KBM-7 (cell line): ENCODE results near the gene PLXNA4.

Experiments
- DNase-seq: peaks from one replicate; pipeline ENCODE4 v3.0.0-alpha.2; 2015
- in situ Hi-C: fragments of 300-500 bp; cut with MboI; formaldehyde crosslinking; loops from 2 replicates; pipeline ENCODE4 v1.14.3; 2020; ENCODE audit warnings: low sequenced_read_pairs, low pct_unique_long_range_greater_than_20kb, mixed read lengths

The PLXNA4 gene

DNA sequence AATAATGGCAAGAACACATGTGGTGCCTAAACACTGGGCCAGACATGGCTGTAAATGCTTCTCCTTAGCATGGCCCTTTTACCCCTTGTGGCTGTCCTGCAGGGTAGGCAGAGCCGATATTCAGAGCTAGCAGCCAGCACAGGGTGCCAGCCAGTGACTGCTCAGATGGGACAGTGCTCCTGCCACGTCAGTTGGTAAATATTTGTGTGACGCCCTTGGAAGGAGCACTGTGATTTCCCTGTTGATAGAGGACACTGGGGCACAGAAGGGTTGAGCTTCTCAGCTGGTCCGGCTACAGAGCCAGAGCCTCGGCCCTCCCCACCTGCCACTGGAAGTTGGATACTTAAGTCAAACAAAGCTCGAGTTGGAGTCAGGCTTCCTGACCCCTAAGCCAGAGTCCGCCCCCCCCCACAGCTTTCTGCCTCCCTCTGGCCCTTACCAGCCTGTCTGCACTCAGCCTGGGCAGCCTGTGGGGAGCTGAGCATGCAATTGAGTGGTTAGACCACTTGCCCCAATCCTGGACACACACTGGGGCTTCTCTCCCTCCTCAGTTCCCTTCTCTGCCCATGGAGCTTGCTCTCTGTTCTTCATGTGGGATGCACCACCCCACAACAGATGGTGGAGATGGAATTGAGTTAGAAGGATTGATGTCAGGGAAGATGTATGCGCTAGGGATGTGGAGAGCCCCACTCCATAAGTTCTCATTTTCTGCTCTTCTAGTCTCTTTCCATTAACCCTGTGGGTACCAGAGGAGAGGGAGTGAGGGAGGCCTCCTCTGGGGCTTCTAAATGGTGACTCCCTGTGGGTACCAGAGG lies 350.8 kb downstream of the PLXNA4 start:
- in situ Hi-C loops: no loop called here
- DNase-seq: no peak

GRCh38 chr7:132221356-132221755 lies 354.9 kb downstream of the PLXNA4 start:
- DNase-seq: no peak
- in situ Hi-C loops: no loop called here

- in situ Hi-C loops: no loop called here
- no peak for DNase-seq
Measured at GRCh38 chr7:132220060-132220459, 356.2 kb downstream of the PLXNA4 start.

DNA sequence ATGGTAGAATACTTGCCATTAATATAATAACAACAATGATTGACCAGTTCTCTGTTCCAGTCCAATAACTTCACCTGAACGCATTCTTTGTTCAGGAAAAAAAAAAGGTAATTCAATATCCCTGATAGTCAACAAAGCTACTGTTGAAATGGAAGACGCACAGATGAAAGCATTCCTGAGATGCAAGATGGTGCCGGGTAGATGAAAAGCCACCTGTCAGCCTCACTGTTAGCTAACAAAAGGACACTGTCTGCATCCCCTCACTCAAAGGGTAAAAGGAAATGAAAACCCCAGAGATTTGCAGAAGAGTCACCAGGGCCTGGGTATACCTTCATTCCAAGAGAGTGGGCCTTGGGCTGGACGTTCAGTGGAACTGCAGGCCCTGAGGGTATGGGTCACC lies 357.4 kb downstream of the PLXNA4 start:
- in situ Hi-C loops: no loop called here
- DNase-seq: no peak

- in situ Hi-C loops: no loop called here
- DNase-seq: no peak
Measured at GRCh38 chr7:132216847-132217525, 359.3 kb downstream of the PLXNA4 start.

DNA sequence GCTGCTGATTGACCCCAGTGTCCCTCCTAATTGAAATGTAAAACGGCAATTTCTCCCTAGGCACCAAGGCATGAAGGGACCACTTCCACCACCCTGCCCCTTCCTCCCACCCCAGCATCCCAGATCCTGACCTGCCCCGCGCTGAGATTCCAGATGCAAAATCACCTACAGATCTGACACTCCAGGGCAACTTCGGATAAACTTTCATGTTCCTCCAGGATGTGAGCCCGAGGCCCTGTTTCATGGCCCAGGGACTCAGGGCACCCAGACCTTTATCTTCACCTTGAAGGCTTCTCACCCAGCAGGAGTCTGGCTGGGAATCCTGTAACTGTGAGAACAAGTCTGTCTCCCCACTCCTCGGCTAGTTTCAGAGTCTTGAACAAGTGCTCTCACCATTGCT lies 361.8 kb downstream of the PLXNA4 start:
- in situ Hi-C loops: no loop called here
- no peak for DNase-seq

- in situ Hi-C loops: no loop called here
- DNase-seq: no peak
Measured at GRCh38 chr7:132213583-132213982, 362.7 kb downstream of the PLXNA4 start.

DNA sequence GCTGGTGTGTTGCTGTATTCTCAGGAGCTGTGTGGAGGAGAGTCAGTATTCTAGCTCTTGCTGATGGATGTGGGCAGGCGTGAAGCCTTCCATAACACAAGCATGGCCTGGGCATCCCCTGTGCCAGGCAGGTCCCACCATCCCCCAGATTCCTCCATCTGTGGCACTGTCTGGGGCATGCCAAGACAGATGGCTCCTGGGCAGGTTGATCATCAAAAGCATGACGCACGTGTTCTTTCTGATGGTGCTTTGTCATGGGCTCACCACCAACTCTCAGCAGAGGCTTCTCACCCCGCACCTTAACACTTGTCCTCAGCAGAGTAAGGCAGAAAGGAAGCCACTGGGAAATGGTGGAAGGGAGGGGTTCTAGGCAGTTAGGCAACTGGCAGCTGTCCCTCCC lies 364.3 kb downstream of the PLXNA4 start:
- no peak for DNase-seq
- in situ Hi-C loops: no loop called here

- DNase-seq: no peak
- in situ Hi-C loops: no loop called here
Measured at GRCh38 chr7:132210821-132211220, 365.4 kb downstream of the PLXNA4 start.

DNA sequence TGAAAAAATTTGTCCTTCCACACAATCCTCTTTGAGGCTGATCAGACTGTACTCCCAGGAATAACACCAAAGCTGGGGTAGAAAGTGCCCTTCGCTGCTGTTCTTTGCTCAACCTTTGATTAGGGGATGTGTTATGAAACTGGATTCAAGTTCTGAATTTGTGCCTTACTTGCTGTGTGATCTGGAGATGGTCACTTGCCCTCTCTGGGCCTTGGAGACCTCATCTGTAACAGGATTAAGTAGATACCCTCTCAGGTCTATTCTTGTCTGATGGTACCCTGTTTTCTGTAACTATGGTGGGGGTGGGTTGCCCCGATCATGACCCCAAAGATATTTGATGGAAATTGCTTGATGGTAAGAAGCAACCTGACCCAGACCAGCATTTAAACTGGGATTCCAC lies 368.5 kb downstream of the PLXNA4 start:
- DNase-seq: no peak
- in situ Hi-C loops: no loop called here

GRCh38 chr7:132207211-132207610 lies 369.1 kb downstream of the PLXNA4 start:
- DNase-seq: no peak
- in situ Hi-C loops: no loop called here

DNA sequence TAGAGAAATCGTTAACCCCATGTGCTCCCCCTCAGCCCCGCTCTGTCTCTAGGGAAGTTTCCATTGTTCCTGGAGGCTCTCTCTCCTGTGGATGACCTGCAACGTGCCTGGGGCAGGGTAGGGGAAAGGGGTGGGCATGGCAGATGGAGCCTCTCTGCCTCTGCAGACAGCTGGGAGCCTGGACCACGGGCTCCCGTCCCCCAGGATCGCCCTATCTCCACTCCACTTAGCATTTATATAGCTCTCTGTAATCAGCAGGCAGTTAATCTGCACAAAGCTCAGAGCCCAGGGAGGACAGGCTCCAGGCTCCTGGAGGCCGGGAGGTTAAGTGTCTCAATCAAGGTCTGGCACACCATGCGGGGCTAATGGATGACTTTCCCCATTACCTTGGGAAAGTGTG lies 369.7 kb downstream of the PLXNA4 start:
- no peak for DNase-seq

DNA sequence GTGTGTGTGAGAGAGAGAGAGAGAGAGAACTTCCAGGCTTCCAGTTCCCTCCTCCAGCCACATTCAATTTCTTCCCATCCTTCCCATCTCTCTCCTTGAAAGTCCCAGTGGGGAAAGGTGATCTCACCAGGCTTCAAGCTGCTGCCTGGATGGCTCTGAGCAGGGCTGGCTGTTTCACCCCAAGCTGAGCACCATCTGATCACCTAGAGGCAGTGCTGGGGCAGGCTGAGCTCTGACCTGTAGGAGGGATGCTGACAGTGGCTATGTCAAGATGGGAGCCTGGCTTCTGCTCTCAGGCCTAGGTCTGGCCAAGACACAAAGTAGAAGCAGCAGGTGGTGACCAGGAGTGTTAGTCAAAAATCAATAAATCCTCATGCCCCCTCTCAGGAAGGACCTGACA lies 370.8 kb downstream of the PLXNA4 start:
- in situ Hi-C loops: no loop called here
- DNase-seq: no peak

More for the DNA sequence above, 369.7 kb downstream of the PLXNA4 start:
- in situ Hi-C loops: no loop called here

- in situ Hi-C loops: no loop called here
- no peak for DNase-seq
Measured at GRCh38 chr7:132203021-132203420, 373.2 kb downstream of the PLXNA4 start.

- in situ Hi-C loops: no loop called here
- DNase-seq: no peak
Measured at GRCh38 chr7:132202541-132202940, 373.7 kb downstream of the PLXNA4 start.

DNA sequence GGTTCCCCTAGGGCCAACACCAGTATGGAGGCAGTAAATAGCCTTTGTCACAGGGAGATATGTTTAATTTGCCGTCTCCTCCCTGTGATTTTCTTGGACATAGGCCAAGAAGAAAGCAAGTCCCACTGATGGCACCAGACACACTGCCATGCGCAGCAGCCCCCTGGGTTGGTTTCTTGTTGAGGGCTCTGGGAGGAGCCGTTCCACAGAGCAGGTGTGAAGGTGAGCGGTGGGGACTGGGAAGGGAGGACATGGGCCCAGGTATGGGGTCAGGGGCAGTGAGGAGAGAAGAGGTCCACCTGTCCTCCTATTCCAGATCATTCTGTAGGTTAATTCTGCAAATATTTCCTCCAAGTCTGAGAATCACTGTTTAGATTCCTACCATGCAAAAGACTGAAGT lies 376.1 kb downstream of the PLXNA4 start:
- DNase-seq: no peak

DNA sequence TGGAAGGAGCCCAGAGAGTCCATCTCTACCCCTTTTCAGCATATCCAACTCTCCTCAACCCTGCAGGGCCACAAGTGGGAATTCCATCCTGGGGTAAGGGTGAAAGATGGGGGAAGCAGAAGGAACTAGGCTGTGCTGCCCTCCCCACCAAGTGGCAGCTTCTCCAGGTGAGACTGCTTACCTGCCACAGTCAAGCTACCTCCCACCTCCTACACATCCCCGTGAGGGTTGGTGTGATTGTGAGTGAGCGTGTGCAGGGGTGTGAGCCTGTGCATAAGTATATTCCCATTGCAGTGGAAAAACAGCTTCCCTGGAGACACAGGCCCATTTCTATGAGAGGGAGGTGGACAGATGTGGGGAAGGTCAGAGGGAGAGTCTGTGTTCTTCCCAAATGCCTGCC lies 376.6 kb downstream of the PLXNA4 start:
- in situ Hi-C loops: no loop called here
- no peak for DNase-seq

More for the DNA sequence above, 376.1 kb downstream of the PLXNA4 start:
- in situ Hi-C loops: no loop called here

GRCh38 chr7:132197772-132198171 lies 378.5 kb downstream of the PLXNA4 start:
- in situ Hi-C loops: no loop called here
- no peak for DNase-seq

DNA sequence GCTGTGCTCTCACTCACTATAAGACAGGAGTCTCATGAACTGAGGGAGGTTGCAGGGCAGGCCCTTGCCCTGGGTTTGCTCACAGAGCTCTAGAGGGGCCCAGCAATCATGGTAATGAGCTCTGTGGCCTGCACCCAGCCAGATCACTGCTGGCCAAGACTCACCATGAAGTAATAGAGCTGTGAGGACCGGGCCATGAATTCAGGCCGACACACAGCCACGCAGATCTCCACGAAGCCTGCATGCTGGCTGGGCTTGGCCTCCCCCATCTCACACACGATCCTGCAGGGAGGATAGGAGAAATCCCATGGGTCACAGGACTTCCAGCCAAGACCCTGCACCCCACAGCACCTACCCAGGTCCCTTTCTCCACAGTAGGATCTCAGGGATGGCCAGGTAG lies 382.4 kb downstream of the PLXNA4 start:
- in situ Hi-C loops: no loop called here
- DNase-seq: no peak

GRCh38 chr7:132192809-132193208 lies 383.5 kb downstream of the PLXNA4 start:
- DNase-seq: no peak
- in situ Hi-C loops: no loop called here

DNA sequence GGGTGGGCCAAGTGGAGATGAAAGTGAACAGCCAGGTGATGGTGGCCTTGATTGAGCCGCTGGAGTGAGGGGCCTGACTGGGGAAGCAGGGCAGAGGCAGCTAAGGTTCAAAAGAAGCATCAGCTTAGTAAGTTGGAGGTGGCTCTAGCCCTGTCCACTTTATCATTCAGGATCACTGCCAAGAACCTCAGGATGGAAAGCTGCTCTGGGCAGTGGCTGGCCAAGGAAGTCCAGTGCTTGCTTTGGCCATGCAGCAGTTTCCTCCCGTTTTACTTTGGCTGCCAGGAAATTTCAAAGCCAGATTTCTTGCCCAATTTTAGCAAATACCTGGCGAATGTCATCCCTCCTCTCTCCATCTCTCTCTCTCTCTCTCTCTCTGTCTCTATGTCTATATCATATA lies 384.9 kb downstream of the PLXNA4 start:
- DNase-seq: no peak
- in situ Hi-C loops: no loop called here
